Parathyroid adenoma (tissue), 2 donors: ENCODE data around the gene PLD1.

Source experiments
- H2AFZ ChIP-seq: fragments of 300-600 bp; sonication (generic); one replicate; pipeline ENCODE4 v1.7.0; 2017; ENCODE audit warnings: antibody characterized with exemption, mild to moderate bottlenecking
- H3K27ac ChIP-seq: fragments of 300-600 bp; sonication (generic); one replicate; pipeline ENCODE4 v1.7.0; 2017
- H3K27me3 ChIP-seq: fragments of 300-600 bp; sonication (generic); one replicate; pipeline ENCODE4 v1.7.0; 2017; ENCODE audit warnings: low read length; ENCODE audit not compliant: control insufficient read depth, insufficient read depth
- H3K36me3 ChIP-seq: fragments of 300-600 bp; sonication (generic); one replicate; pipeline ENCODE4 v1.7.0; 2017; ENCODE audit warnings: low read length; ENCODE audit not compliant: control insufficient read depth, insufficient read depth
- H3K4me1 ChIP-seq: fragments of 300-600 bp; sonication (generic); one replicate; pipeline ENCODE4 v1.7.0; 2017; ENCODE audit warnings: control low read depth
- H3K4me2 ChIP-seq: fragments of 300-600 bp; sonication (generic); one replicate; pipeline ENCODE4 v1.7.0; 2017; ENCODE audit warnings: low read length
- H3K4me3 ChIP-seq: fragments of 300-600 bp; sonication (generic); one replicate; pipeline ENCODE4 v1.7.0; 2017; ENCODE audit warnings: low read depth, low read length
- H3K79me2 ChIP-seq: fragments of 300-600 bp; sonication (generic); one replicate; pipeline ENCODE4 v1.7.0; 2017; ENCODE audit warnings: control low read depth
- H3K9ac ChIP-seq: fragments of 300-600 bp; sonication (generic); one replicate; pipeline ENCODE4 v1.7.0; 2017; ENCODE audit warnings: mild to moderate bottlenecking
- H3K9me3 ChIP-seq: fragments of 300-600 bp; sonication (generic); one replicate; pipeline ENCODE4 v1.7.0; 2017; ENCODE audit warnings: low read length; ENCODE audit not compliant: control insufficient read depth
- CTCF ChIP-seq: fragments of 300-600 bp; sonication (generic); IDR thresholded peaks from one replicate; pipeline ENCODE4 v1.7.0; 2017; ENCODE audit warnings: antibody characterized with exemption, mild to moderate bottlenecking
- donor health status: primary hyperparathyroidism.

The PLD1 gene

GRCh38 chr3:171731691-171732090 lies 78.6 kb downstream of the PLD1 start:
- Histone ChIP-seq H3K4me3 (no peak overlapping the region), H3K27me3 (no peaks in the 10 kb centered on the region), H2AFZ (no peak overlapping the region), H3K4me2 (no peak overlapping the region), H3K27ac (no peak overlapping the region), H3K4me1 (no peaks in the 10 kb centered on the region), H3K9me3 (no peaks in the 10 kb centered on the region), H3K79me2 (no peaks in the 10 kb centered on the region), H3K36me3 (no peaks in the 10 kb centered on the region), H3K9ac (no peak overlapping the region)
- TF ChIP-seq CTCF = no peak

GRCh38 chr3:171729452-171730334 lies 80.6 kb downstream of the PLD1 start:
- no peaks in the 10 kb centered on the region for H3K36me3 ChIP-seq
- no peaks in the 10 kb centered on the region for H3K27me3 ChIP-seq
- no peak for TF ChIP-seq CTCF
- no peak overlapping the region for H2AFZ ChIP-seq
- no peak overlapping the region for H3K4me3 ChIP-seq
- H3K27ac ChIP-seq = no peak overlapping the region
- H3K9me3 ChIP-seq = no peaks in the 10 kb centered on the region
- no peaks in the 10 kb centered on the region for H3K79me2 ChIP-seq
- no peak overlapping the region for H3K4me2 ChIP-seq
- H3K4me1 ChIP-seq = no peaks in the 10 kb centered on the region
- no peak overlapping the region for H3K9ac ChIP-seq

GRCh38 chr3:171727288-171727687 lies 83.0 kb downstream of the PLD1 start:
- H3K27ac ChIP-seq = no peak overlapping the region
- no peaks in the 10 kb centered on the region for H3K36me3 ChIP-seq

GRCh38 chr3:171718493-171719185 lies 91.6 kb downstream of the PLD1 start:
- Histone ChIP-seq H3K79me2 (no peaks in the 10 kb centered on the region), H3K27ac (no peak overlapping the region), H3K9ac (no peak overlapping the region), H3K4me1 (no peaks in the 10 kb centered on the region), H3K27me3 (no peaks in the 10 kb centered on the region), H3K36me3 (no peaks in the 10 kb centered on the region), H3K9me3 (no peaks in the 10 kb centered on the region), H2AFZ (no peak overlapping the region), H3K4me3 (no peak overlapping the region), H3K4me2 (no peak overlapping the region)
- TF ChIP-seq CTCF = no peak

More at GRCh38 chr3:171727288-171727687, 83.0 kb downstream of the PLD1 start:
- H3K4me1 ChIP-seq = no peaks in the 10 kb centered on the region
- H3K9ac ChIP-seq = no peak overlapping the region
- TF ChIP-seq CTCF = no peak
- no peak overlapping the region for H3K4me2 ChIP-seq
- H3K9me3 ChIP-seq = no peaks in the 10 kb centered on the region
- H3K4me3 ChIP-seq = no peak overlapping the region
- no peak overlapping the region for H2AFZ ChIP-seq
- H3K27me3 ChIP-seq = no peaks in the 10 kb centered on the region
- H3K79me2 ChIP-seq = no peaks in the 10 kb centered on the region
